Natural killer cell (primary cell): ENCODE data around the gene INHBC. TPM values are rescaled to one million over a fixed set of nuclear protein-coding genes. Genes with fewer than 3 reads are reported as not detected.
A peak's percentile ranks its signal among the peaks of the same experiment; 100 is the strongest.

Source experiments
- ATAC-seq, 3 donors: fragments of 150-1000 bp in 2 of 3; fragments of 200-7000 bp in 1 of 3; cut with Tn5 transposase; 1 replicate in 1 of 3; 2 replicates in 2 of 3; pipeline ENCODE4 v1.10.0; 2021; ENCODE audit warnings: mild to moderate bottlenecking in 2 of 3, moderate library complexity in 2 of 3
- DNase-seq, 2 donors: peaks; one replicate each; pipeline versions ENCODE4 v3.0.0 to v3.0.0-alpha.2; 2013 to 2021; ENCODE audit warnings: mixed read lengths in 1 of 2
- H3K27ac ChIP-seq: one replicate; pipeline ENCODE4 v1.5.1; 2013; ENCODE audit warnings: mild to moderate bottlenecking, low read length
- H3K27me3 ChIP-seq: one replicate; pipeline ENCODE4 v1.6.1; 2013; ENCODE audit warnings: low read length; ENCODE audit not compliant: control insufficient read depth, insufficient read depth
- H3K36me3 ChIP-seq: one replicate; pipeline ENCODE4 v1.6.1; 2013; ENCODE audit warnings: low read length; ENCODE audit not compliant: control insufficient read depth, insufficient read depth
- H3K4me1 ChIP-seq: one replicate; pipeline ENCODE4 v1.6.1; 2013; ENCODE audit warnings: low read length; ENCODE audit not compliant: control insufficient read depth, insufficient read depth
- H3K4me3 ChIP-seq: one replicate; pipeline ENCODE4 v1.5.1; 2013; ENCODE audit warnings: low read length
- H3K9me3 ChIP-seq: one replicate; pipeline ENCODE4 v1.6.1; 2013; ENCODE audit warnings: low read length; ENCODE audit not compliant: control insufficient read depth, insufficient read depth
- H3K27ac Mint-ChIP-seq, 2 donors: one replicate each; pipeline ENCODE4 v1.8.0; 2022; ENCODE audit warnings: mild to moderate bottlenecking in 2 of 2, mixed read lengths in 2 of 2, moderate library complexity in 1 of 2
- H3K27me3 Mint-ChIP-seq, 2 donors: one replicate each; pipeline ENCODE4 v1.8.0; 2022; ENCODE audit warnings: low read depth in 2 of 2, mixed read lengths in 2 of 2
- H3K36me3 Mint-ChIP-seq: one replicate; pipeline ENCODE4 v1.8.0; 2022; ENCODE audit warnings: mixed read lengths
- H3K4me1 Mint-ChIP-seq, 2 donors: one replicate each; pipeline ENCODE4 v1.8.0; 2022; ENCODE audit warnings: mixed read lengths in 2 of 2
- H3K4me3 Mint-ChIP-seq: one replicate; pipeline ENCODE4 v1.8.0; 2022; ENCODE audit warnings: mild to moderate bottlenecking, moderate library complexity, mixed read lengths
- H3K9me3 Mint-ChIP-seq, 2 donors: one replicate each; pipeline ENCODE4 v1.8.0; 2022; ENCODE audit warnings: mixed read lengths in 2 of 2
- CTCF ChIP-seq: fragments of 200-600 bp; IDR thresholded peaks from one replicate; pipeline ENCODE4 v1.8.0; 2022; ENCODE audit warnings: antibody characterized with exemption
- WGBS: methylation state at CpG from one replicate; pipeline ENCODE4 v1.1.7; 2013; ENCODE audit warnings: missing lambda C conversion rate; ENCODE audit not compliant: insufficient coverage; 5-methylcytosine and 5-hydroxymethylcytosine counted together
- intact Hi-C: fragments of 100-400 bp; cut with micrococcal nuclease; formaldehyde crosslinking; loops from one replicate; pipeline ENCODE4 v1.14.2; 2022
- total RNA-seq, 4 donors: library from RNA; stranded (reverse); fragments of 120-200 nt in 1 of 4; gene quantifications; one replicate each; pipeline versions ENCODE4 v1.2.3 to v1.2.4, GENCODE V29; 2013 to 2022

The INHBC gene
- total RNA-seq: under 1 TPM; 0.18 to 0.35 (median 0.31) TPM
- total RNA-seq (2013): not detected

DNA sequence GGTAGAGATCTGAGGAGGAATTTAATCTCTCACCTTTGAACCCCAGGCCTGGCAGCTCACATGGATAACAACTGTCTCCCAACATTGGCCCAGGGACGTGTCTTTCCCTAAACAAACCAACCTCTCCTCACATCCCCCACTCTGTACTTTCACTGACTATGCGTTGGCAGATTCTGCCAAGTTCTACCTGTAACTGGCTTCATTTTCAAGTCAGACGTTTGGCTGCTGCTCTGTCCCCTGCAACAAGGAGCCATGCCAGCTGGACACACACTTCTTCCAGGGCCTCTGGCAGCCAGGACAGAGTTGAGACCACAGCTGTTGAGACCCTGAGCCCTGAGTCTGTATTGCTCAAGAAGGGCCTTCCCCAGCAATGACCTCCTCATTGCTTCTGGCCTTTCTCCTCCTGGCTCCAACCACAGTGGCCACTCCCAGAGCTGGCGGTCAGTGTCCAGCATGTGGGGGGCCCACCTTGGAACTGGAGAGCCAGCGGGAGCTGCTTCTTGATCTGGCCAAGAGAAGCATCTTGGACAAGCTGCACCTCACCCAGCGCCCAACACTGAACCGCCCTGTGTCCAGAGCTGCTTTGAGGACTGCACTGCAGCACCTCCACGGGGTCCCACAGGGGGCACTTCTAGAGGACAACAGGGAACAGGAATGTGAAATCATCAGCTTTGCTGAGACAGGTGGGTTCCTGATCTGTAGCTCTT is at the start of gene INHBC:
INHBC (plus strand) TSS at position 268 of the 707 bp plus-strand sequence; CDS start at position 371, 103 bp downstream.
- no peak for TF ChIP-seq CTCF
- 89% methylated on average over 8 of the region's 8 CpGs for WGBS
- intact Hi-C loops: no loop called here

GRCh38 chr12:57385586-57385985 is 49.0 kb upstream of the INHBC start:
- H3K36me3 Mint-ChIP-seq: no peaks in the 10 kb centered on the region

More for the DNA sequence above, at the start of gene INHBC:
- H3K27me3 ChIP-seq: no peaks in the 10 kb centered on the region
- no peak within 1 kb of the TSS for H3K4me3 ChIP-seq
- H3K4me1 ChIP-seq: peaks cover 21% of the 10 kb centered on the region
- Mint-ChIP-seq H3K27ac (peak within 1 kb of the TSS; percentile 88 to 94), H3K4me3 (peak within 1 kb of the TSS; percentile 87), H3K4me1 (peaks cover 24 to 28% of the 10 kb centered on the region in 2 donors), H3K36me3 (no peaks in the 10 kb centered on the region), H3K27me3 (no peaks in the 10 kb centered on the region), H3K9me3 (no peaks in the 10 kb centered on the region)
- DNase-seq (no peak), ATAC-seq (no peak)
- H3K36me3 ChIP-seq: no peaks in the 10 kb centered on the region
- peak within 1 kb of the TSS; percentile 57 for H3K27ac ChIP-seq
- no peaks in the 10 kb centered on the region for H3K9me3 ChIP-seq

DNA sequence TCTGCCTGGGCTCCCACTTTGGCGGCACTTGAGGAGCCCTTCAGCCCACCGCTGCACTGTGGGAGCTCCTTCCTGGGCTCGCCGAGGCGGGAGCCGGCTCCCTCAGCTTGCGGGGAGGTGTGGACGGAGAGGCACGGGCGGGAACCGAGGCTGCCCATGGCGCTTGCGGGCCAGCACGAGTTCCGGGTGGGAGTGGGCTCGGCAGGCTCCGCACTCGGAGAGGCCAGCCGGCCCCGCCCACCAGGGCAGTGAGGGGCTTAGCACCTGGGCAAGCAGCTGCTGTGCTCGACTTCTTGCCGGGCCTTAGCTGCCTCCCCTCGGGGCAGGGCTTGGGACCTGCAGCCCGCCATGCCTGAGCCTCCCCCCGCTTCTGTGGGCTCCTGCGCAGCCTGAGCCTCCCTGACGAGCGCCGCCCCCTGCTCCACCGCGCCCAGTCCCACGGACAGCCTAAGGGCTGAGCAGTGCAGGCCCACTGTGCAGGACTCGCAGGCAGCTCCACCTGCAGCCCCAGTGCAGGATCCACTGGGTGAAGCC is 48.3 kb upstream of the INHBC start:
- no peak for ATAC-seq
- Mint-ChIP-seq H3K4me1 (peaks cover 10 to 12% of the 10 kb centered on the region in 2 donors), H3K27ac (no peak overlapping the region), H3K36me3 (no peaks in the 10 kb centered on the region), H3K9me3 (no peaks in the 10 kb centered on the region), H3K27me3 (no peaks in the 10 kb centered on the region), H3K4me3 (no peak overlapping the region)
- Histone ChIP-seq H3K27ac (no peak overlapping the region), H3K4me1 (no peaks in the 10 kb centered on the region), H3K9me3 (no peaks in the 10 kb centered on the region), H3K4me3 (no peak overlapping the region), H3K27me3 (no peaks in the 10 kb centered on the region), H3K36me3 (peaks cover 5% of the 10 kb centered on the region)
- no peak for DNase-seq
- TF ChIP-seq CTCF: no peak
- WGBS: 97% methylated on average over 33 of the region's 33 CpGs
- intact Hi-C loops: no loop called here

More at GRCh38 chr12:57385586-57385985, 49.0 kb upstream of the INHBC start:
- H3K27me3 Mint-ChIP-seq: no peaks in the 10 kb centered on the region
- ATAC-seq: no peak
- no peak overlapping the region for H3K27ac Mint-ChIP-seq
- 100% methylated on average over 3 of the region's 3 CpGs for WGBS
- peaks cover 12 to 14% of the 10 kb centered on the region in 2 donors for H3K4me1 Mint-ChIP-seq
- Histone ChIP-seq H3K27ac (no peak overlapping the region), H3K4me3 (no peak overlapping the region), H3K9me3 (no peaks in the 10 kb centered on the region), H3K4me1 (no peaks in the 10 kb centered on the region), H3K27me3 (no peaks in the 10 kb centered on the region), H3K36me3 (peaks cover 5% of the 10 kb centered on the region)
- no peaks in the 10 kb centered on the region for H3K9me3 Mint-ChIP-seq
- TF ChIP-seq CTCF: no peak
- H3K4me3 Mint-ChIP-seq: no peak overlapping the region
- DNase-seq: no peak
- intact Hi-C loops: no loop called here
